Epithelial cell of esophagus (primary cell): ENCODE data around the gene SHFL.

ENCODE experiments used
- DNase-seq: peaks from one replicate; pipeline ENCODE4 v3.0.0; 2010; ENCODE audit warnings: low read depth
- H3K4me3 ChIP-seq: 2 replicates; pipeline ENCODE4 v1.5.1; 2011; ENCODE audit warnings: mild to moderate bottlenecking, low read length, control low read depth
- CTCF ChIP-seq: IDR thresholded peaks from 2 replicates; pipeline ENCODE4 v1.5.1; 2011; ENCODE audit warnings: low read depth, mild to moderate bottlenecking, low read length, control low read depth, inconsistent platforms; ENCODE audit not compliant: insufficient read depth; ENCODE audit errors: missing control alignments

The SHFL gene

DNA sequence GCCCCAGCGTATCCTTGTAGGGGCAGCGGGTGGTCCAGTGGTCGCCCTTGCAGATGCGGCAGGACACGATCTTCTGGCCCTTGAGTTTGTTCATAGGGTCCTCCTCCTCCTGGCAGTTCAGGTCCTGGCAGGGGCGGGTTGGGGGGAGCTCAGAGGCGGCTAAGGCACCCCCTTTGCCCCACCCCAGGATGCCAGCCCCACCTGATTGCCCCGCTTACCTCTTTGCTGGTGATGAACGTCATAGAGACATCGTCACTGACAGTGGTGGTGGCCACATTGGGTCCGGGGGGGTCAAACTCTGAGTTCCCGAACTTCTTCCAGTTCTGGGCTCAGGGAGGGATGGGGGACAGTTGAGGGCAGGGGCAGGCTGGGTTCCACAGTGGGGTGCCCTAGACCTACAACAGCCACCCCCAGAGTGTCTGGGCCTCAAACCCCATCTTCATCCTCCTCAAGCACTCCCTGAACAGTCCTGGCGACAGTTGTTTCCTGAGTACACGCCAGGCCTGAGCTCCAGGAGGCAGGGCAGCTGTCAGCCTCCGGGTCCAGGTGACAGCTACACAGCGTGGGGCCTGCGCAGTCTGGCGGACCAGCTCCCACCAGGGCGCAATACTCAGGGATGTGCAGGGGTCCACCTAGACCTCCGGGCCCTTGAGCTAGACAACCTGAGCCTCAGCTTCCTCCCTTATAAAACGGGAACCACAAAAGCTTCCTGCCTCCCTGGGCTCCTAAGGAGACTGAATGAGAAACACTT lies 30.9 kb downstream of the SHFL start:
- no peak for DNase-seq
- TF ChIP-seq CTCF, result no peak
- no peak overlapping the region for H3K4me3 ChIP-seq

DNA sequence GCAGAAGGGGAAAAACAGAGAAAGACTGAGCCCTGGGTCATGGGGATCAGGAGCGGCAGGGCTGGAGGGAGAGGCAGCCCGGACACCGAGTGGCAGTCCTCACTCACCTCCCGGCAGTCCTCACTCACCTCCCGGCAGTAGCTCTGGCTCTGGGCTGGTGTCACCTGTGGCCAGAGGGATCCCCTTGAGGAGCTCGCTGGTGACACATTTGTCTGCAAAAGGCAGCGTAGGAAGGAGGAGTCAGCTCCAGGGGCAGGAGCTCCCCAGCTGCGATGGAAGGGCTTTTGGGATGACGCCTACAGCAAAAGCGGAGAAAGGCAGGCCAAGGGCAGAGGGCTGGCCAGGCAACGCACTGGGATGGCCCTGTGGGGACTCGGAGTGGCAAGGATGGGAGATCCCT lies 32.8 kb downstream of the SHFL start:
- peak overlapping the region; percentile 96 for H3K4me3 ChIP-seq
- no peak for DNase-seq
- TF ChIP-seq CTCF, result no peak

- H3K4me3 ChIP-seq, result no peak overlapping the region
- TF ChIP-seq CTCF, result no peak
- DNase-seq, result peak; percentile 91
Measured at GRCh38 chr19:10120538-10121189, 34.5 kb downstream of the SHFL start.

DNA sequence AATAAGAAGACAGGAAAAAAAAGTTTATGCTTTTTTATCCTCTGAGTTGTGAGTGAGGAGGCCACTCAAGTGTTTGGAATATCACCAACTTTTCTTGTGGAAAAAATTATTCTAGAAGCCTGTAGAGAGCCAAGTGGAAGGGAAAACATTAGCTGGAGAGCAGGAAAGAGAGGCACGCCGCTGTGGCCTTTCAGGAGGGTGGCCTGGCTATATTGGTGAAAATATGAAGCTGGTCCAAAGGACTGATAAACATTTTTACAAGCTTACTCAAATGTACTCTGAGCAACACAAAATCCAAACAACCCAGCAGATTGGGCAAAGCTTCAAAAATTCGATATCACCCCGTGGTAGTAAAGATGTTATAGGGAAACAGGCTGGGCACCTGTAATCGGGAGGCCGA lies 35.9 kb downstream of the SHFL start:
- H3K4me3 ChIP-seq, result no peak overlapping the region
- DNase-seq, result no peak
- TF ChIP-seq CTCF, result no peak

DNA sequence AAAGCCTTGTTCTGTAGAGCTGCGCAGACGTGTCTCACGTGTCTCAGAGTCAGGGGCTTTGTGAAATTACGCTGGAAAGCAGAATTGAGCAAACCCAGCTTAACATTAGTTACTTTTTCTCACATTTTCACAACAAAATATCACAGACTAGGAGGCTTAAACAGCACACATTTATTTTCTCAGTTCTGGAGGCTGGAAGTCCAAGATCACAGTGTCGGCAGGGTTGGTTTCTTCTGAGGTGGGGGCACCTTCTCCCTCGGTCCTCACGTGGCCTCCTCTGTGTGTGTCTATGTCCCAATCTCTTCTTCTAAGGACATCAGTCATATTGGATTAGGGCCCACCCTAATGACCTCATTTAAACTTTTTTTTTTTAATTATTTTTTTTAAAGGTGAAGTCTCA lies 38.3 kb downstream of the SHFL start:
- no peak overlapping the region for H3K4me3 ChIP-seq
- no peak for DNase-seq
- no peak for TF ChIP-seq CTCF

DNA sequence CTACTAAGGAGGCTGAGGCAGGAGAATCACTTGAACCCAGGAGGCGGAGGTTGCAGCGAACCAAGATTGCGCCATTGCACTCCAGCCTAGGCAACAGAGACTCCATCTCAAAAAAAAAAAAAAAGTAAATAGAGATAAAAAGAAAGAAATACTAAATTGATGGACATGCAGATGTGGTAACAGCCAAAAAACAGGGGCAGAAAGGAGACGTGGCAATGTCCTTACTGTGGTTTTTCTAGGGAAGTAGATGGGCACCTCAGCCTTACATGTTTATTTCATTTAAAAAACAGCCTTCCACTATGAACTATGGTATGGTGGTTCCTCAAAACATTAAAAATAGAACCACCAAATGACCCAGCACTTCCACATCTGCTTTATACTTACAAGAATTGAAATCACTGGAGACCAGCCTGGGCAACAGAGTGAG lies 40.1 kb downstream of the SHFL start:
- no peak for DNase-seq

More for the DNA sequence above, 40.1 kb downstream of the SHFL start:
- no peak overlapping the region for H3K4me3 ChIP-seq
- TF ChIP-seq CTCF, result no peak
